Ascending aorta (tissue), 2 donors: ENCODE data around the gene DNAAF1. TPM values are rescaled to one million over a fixed set of nuclear protein-coding genes. Genes with fewer than 3 reads are reported as not detected.

Experiments
- DNase-seq, 2 donors: peaks; one replicate each; pipeline ENCODE4 v3.0.0-alpha.2; 2019; ENCODE audit warnings: low spot score in 2 of 2
- H3K27ac ChIP-seq, 2 donors: fragments of 200-600 bp; sonication (generic); one replicate each; pipeline ENCODE4 v1.5.1; 2016 to 2017; ENCODE audit warnings: mild to moderate bottlenecking in 1 of 2
- H3K27me3 ChIP-seq: fragments of 200-600 bp; sonication (generic); one replicate; pipeline ENCODE4 v1.5.1; 2017
- H3K36me3 ChIP-seq, 2 donors: fragments of 200-600 bp; sonication (generic); one replicate each; pipeline ENCODE4 v1.5.1; 2016
- H3K4me1 ChIP-seq, 2 donors: fragments of 200-600 bp; sonication (generic); one replicate each; pipeline ENCODE4 v1.5.1; 2016 to 2017; ENCODE audit warnings: mild to moderate bottlenecking in 1 of 2
- H3K4me3 ChIP-seq, 2 donors: fragments of 200-600 bp; sonication (generic); one replicate each; pipeline ENCODE4 v1.5.1; 2016 to 2017; ENCODE audit warnings: mild to moderate bottlenecking in 1 of 2
- H3K9me3 ChIP-seq, 2 donors: fragments of 200-600 bp; sonication (generic); one replicate each; pipeline ENCODE4 v1.5.1; 2016
- CTCF ChIP-seq, 3 experiments: fragments of 200-600 bp in 2 of 3; fragments of 450-650 bp in 1 of 3; sonication (generic) in 2 of 3; IDR thresholded peaks; one replicate each; pipeline ENCODE4 v1.5.1; 2016 to 2019; ENCODE audit warnings: antibody characterized with exemption in 3 of 3, mild to moderate bottlenecking in 1 of 3, moderate library complexity in 1 of 3
- intact Hi-C: fragments of 100-400 bp; cut with DNase I; formaldehyde crosslinking; loops from one replicate; pipeline ENCODE4 v1.15.1; 2023
- total RNA-seq: library from RNA; depleted of rRNA; stranded (reverse); fragments of >200 nt; gene quantifications from one replicate; pipeline ENCODE4 v1.1.0, GENCODE V29; 2016

DNAAF1 gene
- total RNA-seq, 1 donor from 2014 or later: not detected

- Histone ChIP-seq H3K9me3 (no peaks in the 10 kb centered on the region), H3K27ac (no peak overlapping the region), H3K4me1 (no peaks in the 10 kb centered on the region), H3K36me3 (peaks cover 19 to 32% of the 10 kb centered on the region in 2 donors), H3K4me3 (no peak overlapping the region), H3K27me3 (no peaks in the 10 kb centered on the region)
- no peak for DNase-seq
- TF ChIP-seq CTCF (IDR thresholded peaks at IDR 0.05): no peak
- intact Hi-C loops: no loop called here
These were observed 40.9 kb upstream of the DNAAF1 start for GRCh38 chr16:84104231-84104630.

- no peak overlapping the region for H3K27ac ChIP-seq
- DNase-seq: no peak
- peaks cover 14 to 22% of the 10 kb centered on the region in 2 donors for H3K36me3 ChIP-seq
- no peak overlapping the region for H3K4me3 ChIP-seq
- H3K9me3 ChIP-seq: no peaks in the 10 kb centered on the region
- intact Hi-C loops: no loop called here
- no peaks in the 10 kb centered on the region for H3K4me1 ChIP-seq
- H3K27me3 ChIP-seq: no peaks in the 10 kb centered on the region
- no peak for TF ChIP-seq CTCF (IDR thresholded peaks at IDR 0.05)
These were observed 39.8 kb upstream of the DNAAF1 start for GRCh38 chr16:84105301-84105815.

- no peak overlapping the region for H3K4me3 ChIP-seq
- H3K4me1 ChIP-seq: no peaks in the 10 kb centered on the region
- H3K9me3 ChIP-seq: no peaks in the 10 kb centered on the region
- H3K36me3 ChIP-seq: peaks cover 14 to 17% of the 10 kb centered on the region in 2 donors
- DNase-seq: no peak
- TF ChIP-seq CTCF (IDR thresholded peaks at IDR 0.05): no peak
- H3K27ac ChIP-seq: no peak overlapping the region
- H3K27me3 ChIP-seq: no peaks in the 10 kb centered on the region
- intact Hi-C loops: no loop called here
These were observed 39.0 kb upstream of the DNAAF1 start for GRCh38 chr16:84105948-84106740.

GRCh38 chr16:84107921-84108320 is 37.2 kb upstream of the DNAAF1 start:
- intact Hi-C loops: no loop called here
- no peak overlapping the region for H3K4me3 ChIP-seq
- H3K4me1 ChIP-seq: no peaks in the 10 kb centered on the region
- no peaks in the 10 kb centered on the region for H3K9me3 ChIP-seq
- no peak for DNase-seq
- no peak for TF ChIP-seq CTCF (IDR thresholded peaks at IDR 0.05)
- no peaks in the 10 kb centered on the region for H3K27me3 ChIP-seq
- peaks cover 10 to 16% of the 10 kb centered on the region in 2 donors for H3K36me3 ChIP-seq
- no peak overlapping the region for H3K27ac ChIP-seq

- no peaks in the 10 kb centered on the region for H3K27me3 ChIP-seq
- no peak for DNase-seq
- H3K36me3 ChIP-seq: peaks cover 10 to 16% of the 10 kb centered on the region in 2 donors
- no peak for TF ChIP-seq CTCF (IDR thresholded peaks at IDR 0.05)
- peaks cover 0 to under 1% of the 10 kb centered on the region in 2 donors for H3K4me1 ChIP-seq
- no peak overlapping the region for H3K4me3 ChIP-seq
- H3K27ac ChIP-seq: peak overlapping the region in 1 of 2 donors; percentile 25
- H3K9me3 ChIP-seq: no peaks in the 10 kb centered on the region
- intact Hi-C loops: loop anchor here (10.0 kb wide), 1 partner anchor 395 kb away; the partner anchor contains the start of gene MEAK7
These were observed 35.3 kb upstream of the DNAAF1 start for GRCh38 chr16:84109598-84110335.
